Mucosa of descending colon (tissue), 3 donors: Measurements from ENCODE around the gene NAAA. TPM values are rescaled to one million over a fixed set of nuclear protein-coding genes. Genes with fewer than 3 reads are reported as not detected.

Experiments
- ATAC-seq: fragments of 200-7000 bp; cut with Tn5 transposase; one replicate; pipeline ENCODE4 v1.9.1; 2020; ENCODE audit warnings: mild to moderate bottlenecking, moderate library complexity
- DNase-seq, 3 donors: peaks; one replicate each; pipeline ENCODE4 v3.0.0-alpha.2; 2020
- H3K36me3 ChIP-seq: fragments of 200-600 bp; one replicate; pipeline ENCODE4 v1.8.0; 2021; ENCODE audit warnings: low read depth, mild to moderate bottlenecking
- H3K4me1 ChIP-seq: fragments of 200-600 bp; one replicate; pipeline ENCODE4 v1.8.0; 2021; ENCODE audit warnings: low read depth, mild to moderate bottlenecking
- H3K4me3 ChIP-seq: fragments of 200-600 bp; one replicate; pipeline ENCODE4 v1.8.0; 2021; ENCODE audit warnings: mild to moderate bottlenecking
- H3K9me3 ChIP-seq: fragments of 200-600 bp; one replicate; pipeline ENCODE4 v1.8.0; 2021; ENCODE audit warnings: mild to moderate bottlenecking
- intact Hi-C, 2 donors: fragments of 100-400 bp; cut with DNase I in 1 of 2; cut with micrococcal nuclease in 1 of 2; formaldehyde crosslinking; loops; one replicate each; pipeline versions ENCODE4 v1.11.0 to v1.11.1; 2022; cut with DNase I, micrococcal nuclease
- long read RNA-seq, 2 donors: library from polyadenylated mRNA; unstranded; transcript quantifications; one replicate each; pipeline ENCODE4 v2.0.0, GENCODE V29; 2019 to 2021
- total RNA-seq, 3 donors: library from RNA; stranded (reverse); fragmentation: NEBNext Ultra II Directional in 2 of 3; extraction: Animal tissue kit (Norgen Biotek cat#: 25700) in 2 of 3; gene quantifications; one replicate each; pipeline versions ENCODE4 v1.2.1 to v1.2.4, GENCODE V29; 2021 to 2023
- TF ChIP-seq, protein P1 (sequence below): fragments of 200-600 bp; IDR thresholded peaks from one replicate; pipeline ENCODE4 v1.8.0; 2022; ENCODE audit warnings: antibody characterized with exemption, mild to moderate bottlenecking
- donor health status: DM: no; HTN: no; CAD: no; lungs with moderate emphysema.
- donor health status: DM: no; HTN: no; CAD: no.
- donor health status: DM: no; HTN: yes; CAD: no.

Gene NAAA
- 100 to 1,000 TPM; 101 to 226 (median 163) TPM for total RNA-seq
- long read RNA-seq, donor 1, transcript NAAA-206 (9 exons, 1,300 nt), result minor isoform, 54 of 179 reads
- long read RNA-seq, donor 1, transcript NAAA-201 (11 exons, 1,900 nt), result major isoform, 56 of 179 reads
- long read RNA-seq, donor 1, partial matches to known transcripts, result 10 of 179 reads
- long read RNA-seq, donor 1, other reads (novel, unspliced or antisense), result 54 of 179 reads
- long read RNA-seq, donor 2, transcript NAAA-201 (11 exons, 1,900 nt), result minor isoform, 76 of 343 reads
- long read RNA-seq, donor 2, transcript NAAA-206 (9 exons, 1,300 nt), result major isoform, 109 of 343 reads
- long read RNA-seq, donor 2, partial matches to known transcripts, result 20 of 343 reads
- long read RNA-seq, donor 2, other reads (novel, unspliced or antisense), result 132 of 343 reads

DNA sequence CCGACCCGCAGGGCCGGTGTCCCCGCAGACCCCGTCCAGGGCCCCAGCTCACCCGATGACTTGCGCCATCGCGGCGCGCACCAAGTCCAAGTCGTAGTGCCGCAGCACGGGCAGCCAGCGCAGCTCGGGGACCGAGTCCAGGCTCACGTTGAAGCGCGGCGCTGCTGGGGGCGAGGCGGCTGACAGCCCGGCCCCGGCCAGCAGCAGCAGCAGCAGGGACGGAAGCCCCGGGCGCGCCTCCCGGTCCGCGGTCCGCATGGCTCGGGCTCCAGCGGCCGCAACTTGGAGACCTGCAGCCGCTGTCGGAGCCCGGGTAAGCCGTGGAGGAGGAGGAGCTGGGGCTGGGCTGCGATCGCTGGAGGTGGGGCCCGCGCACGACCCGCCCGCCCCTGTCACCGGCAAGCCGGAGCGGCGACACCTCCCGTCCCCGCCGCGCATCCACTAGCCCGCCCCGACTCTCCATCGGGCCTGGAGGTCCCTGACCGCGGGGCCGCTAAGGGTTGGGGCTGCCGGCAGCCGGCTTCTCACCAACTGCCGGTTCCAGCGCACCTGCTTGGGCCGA, at the start of gene NAAA:
Gene NAAA (minus strand): TSS at position 322 of the 562 bp plus-strand sequence. CDS start 64 bp downstream, at position 258.
- peaks cover 8% of the 10 kb centered on the region for H3K4me1 ChIP-seq
- no peaks in the 10 kb centered on the region for H3K9me3 ChIP-seq
- ATAC-seq (peak; percentile 96), DNase-seq (peak; percentile 82 to 94 (median 92))
- no peaks in the 10 kb centered on the region for H3K36me3 ChIP-seq
- TF ChIP-seq, protein P1, sequence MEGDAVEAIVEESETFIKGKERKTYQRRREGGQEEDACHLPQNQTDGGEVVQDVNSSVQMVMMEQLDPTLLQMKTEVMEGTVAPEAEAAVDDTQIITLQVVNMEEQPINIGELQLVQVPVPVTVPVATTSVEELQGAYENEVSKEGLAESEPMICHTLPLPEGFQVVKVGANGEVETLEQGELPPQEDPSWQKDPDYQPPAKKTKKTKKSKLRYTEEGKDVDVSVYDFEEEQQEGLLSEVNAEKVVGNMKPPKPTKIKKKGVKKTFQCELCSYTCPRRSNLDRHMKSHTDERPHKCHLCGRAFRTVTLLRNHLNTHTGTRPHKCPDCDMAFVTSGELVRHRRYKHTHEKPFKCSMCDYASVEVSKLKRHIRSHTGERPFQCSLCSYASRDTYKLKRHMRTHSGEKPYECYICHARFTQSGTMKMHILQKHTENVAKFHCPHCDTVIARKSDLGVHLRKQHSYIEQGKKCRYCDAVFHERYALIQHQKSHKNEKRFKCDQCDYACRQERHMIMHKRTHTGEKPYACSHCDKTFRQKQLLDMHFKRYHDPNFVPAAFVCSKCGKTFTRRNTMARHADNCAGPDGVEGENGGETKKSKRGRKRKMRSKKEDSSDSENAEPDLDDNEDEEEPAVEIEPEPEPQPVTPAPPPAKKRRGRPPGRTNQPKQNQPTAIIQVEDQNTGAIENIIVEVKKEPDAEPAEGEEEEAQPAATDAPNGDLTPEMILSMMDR, result peak; percentile 50
- intact Hi-C loops, result no loop called here
- H3K4me3 ChIP-seq, result peak within 1 kb of the TSS; percentile 59

DNA sequence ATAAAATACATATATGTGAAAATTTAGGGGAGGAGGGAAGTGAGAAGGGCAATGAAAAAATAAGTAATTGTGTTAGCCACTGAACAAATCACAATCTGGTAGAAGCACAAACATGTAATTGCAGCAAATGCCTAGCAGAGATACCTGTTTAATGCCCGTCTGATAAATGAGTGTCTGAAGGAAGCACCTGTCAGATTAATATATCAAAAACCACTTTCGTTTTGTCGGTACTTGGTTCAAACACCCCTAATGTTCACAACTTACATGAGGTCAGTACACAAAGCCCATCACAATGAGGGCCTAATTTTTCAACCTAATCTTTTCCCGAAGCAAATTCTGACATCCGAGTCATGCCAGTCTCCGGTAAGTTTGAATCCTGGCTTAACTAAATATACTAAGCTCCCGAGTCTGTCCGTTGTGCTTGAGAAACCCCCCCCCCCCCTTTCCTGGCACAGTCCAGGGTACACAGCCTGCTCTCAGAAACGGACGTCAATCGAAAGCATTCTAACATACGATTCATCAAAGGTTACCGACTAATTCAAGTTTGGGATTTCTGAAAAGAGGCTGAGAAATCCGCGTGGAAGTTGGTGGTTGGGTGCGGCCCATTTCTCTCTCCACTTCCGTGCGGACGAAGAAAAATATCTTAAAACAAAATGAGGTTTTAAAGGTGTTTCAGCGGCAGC, 49.2 kb upstream of the NAAA start:
- Histone ChIP-seq H3K9me3 (no peaks in the 10 kb centered on the region), H3K36me3 (no peaks in the 10 kb centered on the region), H3K4me1 (peaks cover 13% of the 10 kb centered on the region), H3K4me3 (peak overlapping the region; percentile 87)
- TF ChIP-seq, protein P1, result no peak
- ATAC-seq (peak; percentile 19), DNase-seq (no peak)
- intact Hi-C loops, result no loop called here

DNA sequence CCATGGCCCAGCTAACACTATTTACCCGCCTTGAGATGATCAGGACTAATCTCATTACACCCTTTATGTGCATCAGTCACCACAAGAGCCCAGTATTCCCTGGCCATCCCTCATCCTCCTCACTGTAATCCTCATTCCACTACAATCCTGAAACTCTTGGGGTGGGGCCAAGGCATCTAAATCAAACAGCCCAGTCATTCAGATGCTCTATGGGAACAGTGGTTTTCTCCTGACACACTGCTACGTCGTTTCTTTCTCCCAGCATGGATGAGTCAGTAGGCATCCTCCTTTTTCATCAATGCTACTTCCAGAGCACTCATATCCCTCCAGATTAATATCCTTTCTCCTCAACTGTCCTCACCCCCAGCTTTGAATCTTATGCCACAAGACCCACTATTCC, 44.3 kb upstream of the NAAA start:
- no peak for ATAC-seq
- TF ChIP-seq, protein P1, result no peak
- Histone ChIP-seq H3K4me3 (no peak overlapping the region), H3K4me1 (peaks cover 13% of the 10 kb centered on the region), H3K36me3 (no peaks in the 10 kb centered on the region), H3K9me3 (no peaks in the 10 kb centered on the region)
- intact Hi-C loops, result no loop called here
- no peak for DNase-seq

DNA sequence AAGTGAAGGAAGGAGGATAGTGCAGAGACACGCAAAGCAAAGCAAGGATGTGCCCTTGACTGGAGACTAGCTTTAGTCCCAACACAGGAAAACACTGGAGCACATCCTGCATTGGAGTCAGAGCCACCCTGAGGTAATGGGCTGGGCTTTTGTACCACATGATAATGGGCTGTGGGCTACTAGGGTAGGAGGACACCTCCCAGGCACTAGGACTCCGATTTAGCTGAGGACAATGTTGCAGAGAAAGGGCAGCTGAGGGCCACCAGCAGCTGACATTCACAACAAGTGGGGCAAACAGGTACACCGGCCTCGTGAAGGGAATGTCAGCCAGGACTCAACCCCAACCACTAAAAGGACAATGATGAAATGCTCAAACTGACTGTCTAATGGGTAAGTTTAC, 39.8 kb upstream of the NAAA start:
- Histone ChIP-seq H3K4me1 (no peaks in the 10 kb centered on the region), H3K36me3 (no peaks in the 10 kb centered on the region), H3K9me3 (peaks cover 5% of the 10 kb centered on the region), H3K4me3 (no peak overlapping the region)
- intact Hi-C loops, result no loop called here
- TF ChIP-seq, protein P1, result no peak
- ATAC-seq (no peak), DNase-seq (no peak)

DNA sequence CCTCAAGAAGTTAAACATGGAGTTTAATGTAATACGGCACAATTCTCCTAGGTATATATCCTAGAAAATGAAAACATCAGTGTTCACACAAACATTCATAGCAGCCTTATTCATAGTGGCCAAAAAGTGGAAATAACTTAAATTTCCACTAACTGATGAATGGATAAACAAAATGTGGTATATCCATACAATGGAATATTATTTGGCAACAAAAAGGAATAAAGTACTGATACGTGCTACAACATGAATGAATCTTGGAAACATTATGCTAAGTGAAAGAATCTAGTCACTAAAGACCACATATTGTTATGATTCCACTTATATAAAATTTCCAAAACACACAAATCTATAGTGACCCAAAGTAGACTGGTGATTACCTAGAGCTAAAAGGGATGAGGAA, 35.4 kb upstream of the NAAA start:
- no peak for DNase-seq
- Histone ChIP-seq H3K4me1 (no peaks in the 10 kb centered on the region), H3K4me3 (no peak overlapping the region), H3K9me3 (peaks cover 5% of the 10 kb centered on the region), H3K36me3 (no peaks in the 10 kb centered on the region)
- ATAC-seq, result no peak
- TF ChIP-seq, protein P1, result no peak
- intact Hi-C loops, result no loop called here
